GM12892 (cell line): ENCODE measurements around the gene LRRC45.

ENCODE experiments used
- POLR2A ChIP-seq: IDR thresholded peaks from 2 replicates; pipeline ENCODE4 v1.6.1; 2011; ENCODE audit warnings: low read depth, low read length, control low read depth
- POLR2AphosphoS5 ChIP-seq: IDR thresholded peaks from 2 replicates; pipeline ENCODE4 v1.6.1; 2011; ENCODE audit warnings: low read depth, low read length, control low read depth
- TAF1 ChIP-seq: IDR thresholded peaks from 2 replicates; pipeline ENCODE4 v1.6.1; 2011; ENCODE audit warnings: low read depth, mild to moderate bottlenecking, control low read depth, low read length, borderline replicate concordance

- no peak for TF ChIP-seq POLR2A
- no peak for TF ChIP-seq POLR2AphosphoS5
- TF ChIP-seq TAF1: no peak
These were observed 32.0 kb upstream of the LRRC45 start for GRCh38 chr17:81990836-81991683.
